NT2/D1 (cell line): ENCODE measurements around the gene EPS15.
"Not testable (repeated sequence)": the region's sequence is repeated elsewhere in the genome, so short reads cannot be mapped to it uniquely, and the experiment has no call there.

ENCODE experiments used
- YY1 ChIP-seq: IDR thresholded peaks from 2 replicates; pipeline ENCODE4 v1.6.1; 2011; ENCODE audit not compliant: insufficient read length, insufficient read depth
- ZNF274 ChIP-seq: IDR thresholded peaks from 2 replicates; pipeline ENCODE4 v1.6.1; 2011; ENCODE audit warnings: mild to moderate bottlenecking, low read depth, low read length

DNA sequence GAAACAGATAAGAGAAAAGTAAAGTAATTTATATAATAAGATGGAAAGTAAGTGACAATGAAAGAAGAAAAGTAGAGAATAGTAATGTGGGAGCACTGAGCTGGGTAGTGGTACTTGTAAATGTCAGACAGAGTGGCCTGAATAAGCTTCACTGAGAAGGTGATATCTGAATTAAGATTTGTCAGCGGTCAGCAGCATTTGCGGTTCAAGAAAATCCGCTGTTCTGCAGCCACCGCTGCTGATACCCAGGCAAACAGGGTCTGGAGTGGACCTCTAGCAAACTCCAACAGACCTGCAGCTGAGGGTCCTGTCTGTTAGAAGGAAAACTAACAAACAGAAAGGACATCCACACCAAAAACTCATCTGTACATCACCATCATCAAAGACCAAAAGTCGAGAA, 132.8 kb downstream of the EPS15 start:
- not testable (repeated sequence) for TF ChIP-seq YY1, ZNF274
